PC-3 (cell line): ENCODE results near the gene TCP1. TPM values are rescaled to one million over a fixed set of nuclear protein-coding genes. Genes with fewer than 3 reads are reported as not detected.

Experiments
- ATAC-seq: fragments of 200-7000 bp; cut with Tn5 transposase; 2 replicates; pipeline ENCODE4 v1.9.1; 2020; ENCODE audit warnings: mild to moderate bottlenecking, moderate library complexity
- BruUV-seq: library from RNA; stranded (reverse); fragments of 400-500 nt; replicated peaks from 2 replicates; lab custom pipeline; 2021; lab: Mats Ljungman, UMichigan
- CTCF ChIA-PET: fragments of 300-600 bp; sonication (Branson Sonifier 250); formaldehyde crosslinking; loops from one replicate; lab custom pipeline; 2022; ENCODE audit warnings: antibody characterized with exemption; lab: Charles Lee
- POLR2A ChIA-PET: fragments of 300-600 bp; sonication (Branson Sonifier 250); formaldehyde crosslinking; loops from one replicate; lab custom pipeline; 2022; ENCODE audit warnings: antibody characterized with exemption; ENCODE audit not compliant: unreplicated experiment; lab: Charles Lee
- DNase-seq: peaks from one replicate; pipeline ENCODE4 v3.0.0-alpha.2; 2015
- H2AFZ ChIP-seq: fragments of 300-600 bp; sonication (generic); 2 replicates; pipeline ENCODE4 v1.6.0; 2016; ENCODE audit warnings: antibody characterized with exemption, low read length
- H3F3A ChIP-seq: fragments of 300-600 bp; sonication (generic); one replicate; pipeline ENCODE4 v1.6.0; 2017; ENCODE audit warnings: antibody characterized with exemption, low read length, control low read depth, mild to moderate bottlenecking; ENCODE audit not compliant: unreplicated experiment
- H3K27ac ChIP-seq: fragments of 300-600 bp; sonication (generic); 2 replicates; pipeline ENCODE4 v1.5.1; 2016; ENCODE audit warnings: mild to moderate bottlenecking, low read length
- H3K27me3 ChIP-seq: fragments of 300-600 bp; sonication (generic); 2 replicates; pipeline ENCODE4 v1.6.1; 2016; ENCODE audit warnings: low read length, mixed read lengths
- H3K36me3 ChIP-seq: fragments of 300-600 bp; sonication (generic); 2 replicates; pipeline ENCODE4 v1.6.1; 2016; ENCODE audit warnings: low read depth, mixed run types, low read length, mixed read lengths
- H3K4me1 ChIP-seq: fragments of 300-600 bp; sonication (generic); 2 replicates; pipeline ENCODE4 v1.5.1; 2016; ENCODE audit warnings: low read length; ENCODE audit not compliant: insufficient read depth
- H3K4me2 ChIP-seq: fragments of 300-600 bp; sonication (generic); 2 replicates; pipeline ENCODE4 v1.6.0; 2016; ENCODE audit warnings: low read length
- H3K4me3 ChIP-seq: fragments of 300-600 bp; sonication (generic); 2 replicates; pipeline ENCODE4 v1.5.1; 2016; ENCODE audit warnings: mild to moderate bottlenecking, low read length, mixed read lengths
- H3K79me2 ChIP-seq: fragments of 300-600 bp; sonication (generic); 2 replicates; pipeline ENCODE4 v1.6.1; 2017; ENCODE audit warnings: low read length, mixed read lengths
- H3K9ac ChIP-seq: fragments of 300-600 bp; sonication (generic); 2 replicates; pipeline ENCODE4 v1.6.0; 2016; ENCODE audit warnings: mild to moderate bottlenecking, low read length
- H3K9me2 ChIP-seq: fragments of 300-600 bp; sonication (generic); replicated peaks from 2 replicates; pipeline ENCODE4 v1.6.1; 2016; ENCODE audit warnings: mixed run types, low read length, mixed read lengths
- H3K9me3 ChIP-seq: fragments of 300-600 bp; sonication (generic); 2 replicates; pipeline ENCODE4 v1.6.1; 2016; ENCODE audit warnings: low read length, mixed read lengths
- H4K20me1 ChIP-seq: fragments of 300-600 bp; sonication (generic); 2 replicates; pipeline ENCODE4 v1.6.1; 2016; ENCODE audit warnings: low read length, mixed read lengths
- CTCF ChIP-seq: fragments of 300-600 bp; sonication (generic); conservative IDR thresholded peaks from 2 replicates; pipeline ENCODE4 v1.5.1; 2017; ENCODE audit warnings: antibody characterized with exemption, low read depth, mild to moderate bottlenecking, low read length
- EZH2 ChIP-seq: fragments of 300-600 bp; sonication (generic); IDR thresholded peaks from one replicate; pipeline ENCODE4 v1.6.1; 2017; ENCODE audit warnings: antibody characterized with exemption, mild to moderate bottlenecking, low read length; ENCODE audit not compliant: unreplicated experiment
- EZH2phosphoT487 ChIP-seq: fragments of 300-600 bp; sonication (generic); IDR thresholded peaks from 2 replicates; pipeline ENCODE4 v1.6.1; 2018; ENCODE audit warnings: mild to moderate bottlenecking, antibody characterized with exemption, low read length, borderline replicate concordance
- intact Hi-C: fragments of 100-400 bp; cut with micrococcal nuclease; formaldehyde crosslinking; loops from 2 replicates; pipeline ENCODE4 v1.9.0; 2023
- total RNA-seq: library from RNA; depleted of rRNA; stranded (reverse); fragments of >200 nt; gene quantifications from 2 replicates; pipeline ENCODE4 v1.2.3, GENCODE V29; 2014

Gene TCP1
- total RNA-seq, 1 experiment from 2014 or later, result 280 TPM

- Histone ChIP-seq H3K4me2 (peak overlapping the region; percentile 98), H3K79me2 (peaks cover 89% of the 10 kb centered on the region), H3K27ac (peak overlapping the region; percentile 32; the same call in 1 of the 2 replicates), H4K20me1 (peaks cover 38% of the 10 kb centered on the region), H2AFZ (no peak overlapping the region), H3K27me3 (no peaks in the 10 kb centered on the region), H3K4me1 (peaks cover 30% of the 10 kb centered on the region; the same call in 1 of the 2 replicates), H3K9ac (peak overlapping the region; percentile 97), H3F3A (no peaks in the 10 kb centered on the region), H3K36me3 (peaks cover 50% of the 10 kb centered on the region), H3K9me2 (no peaks in the 10 kb centered on the region), H3K4me3 (peak overlapping the region; percentile 98), H3K9me3 (no peaks in the 10 kb centered on the region)
- ChIA-PET POLR2A (interaction anchor here (0.6 kb wide), 1 partner anchor 732 kb away, joined by 3 read pairs; no protein-coding TSS in a partner anchor), CTCF (interaction anchor here (1.3 kb wide), 1 partner anchor 44 kb away, joined by 5 read pairs; no protein-coding TSS in a partner anchor)
- TSS peak; percentile 35 for BruUV-seq
- intact Hi-C loops, result loop anchor here (1.0 to 2.0 kb wide), 3 partner anchors 27 to 98 kb away; partner anchors contain the start of genes ACAT2 and WTAP
- ATAC-seq, result no peak
- DNase-seq, result peak; percentile 10
- no peak for TF ChIP-seq EZH2phosphoT487
- TF ChIP-seq EZH2, result no peak
- TF ChIP-seq CTCF, result no peak
Observed at GRCh38 chr6:159788753-159789376, 537 bp downstream of the TCP1 start.

- ChIA-PET POLR2A (no interaction called here), CTCF (no interaction called here)
- Histone ChIP-seq H4K20me1 (peaks cover 38% of the 10 kb centered on the region), H3K9me2 (no peaks in the 10 kb centered on the region), H3K79me2 (peaks cover 89% of the 10 kb centered on the region), H3K27ac (no peak overlapping the region), H3K9me3 (no peaks in the 10 kb centered on the region), H3K36me3 (peaks cover 54% of the 10 kb centered on the region), H3K4me3 (peak overlapping the region; percentile 98), H3F3A (no peaks in the 10 kb centered on the region), H3K9ac (peak overlapping the region; percentile 97), H3K4me2 (peak overlapping the region; percentile 98), H3K4me1 (peaks cover 30% of the 10 kb centered on the region; the same call in 1 of the 2 replicates), H2AFZ (no peak overlapping the region), H3K27me3 (no peaks in the 10 kb centered on the region)
- BruUV-seq, result no TSS peak
- DNase-seq (no peak), ATAC-seq (no peak)
- TF ChIP-seq CTCF (no peak), EZH2 (no peak), EZH2phosphoT487 (no peak)
- intact Hi-C loops, result loop anchor here (2.0 kb wide), 2 partner anchors 61 to 97 kb away; partner anchors contain the start of gene WTAP
Observed at GRCh38 chr6:159788276-159788675, 1.1 kb downstream of the TCP1 start.
